Upper lobe of right lung (tissue), 1 donor: ENCODE measurements around the gene FAM53B. TPM values are rescaled to one million over a fixed set of nuclear protein-coding genes. Genes with fewer than 3 reads are reported as not detected.

Experiments
- ATAC-seq: fragments of 200-7000 bp; cut with Tn5 transposase; one replicate; pipeline ENCODE4 v1.9.1; 2020; ENCODE audit warnings: mild to moderate bottlenecking, moderate library complexity
- DNase-seq: peaks from one replicate; pipeline ENCODE4 v3.0.0-alpha.2; 2020
- H3K27ac ChIP-seq: fragments of 200-600 bp; one replicate; pipeline ENCODE4 v1.8.0; 2022
- H3K27me3 ChIP-seq: fragments of 200-600 bp; one replicate; pipeline ENCODE4 v1.8.0; 2022; ENCODE audit warnings: mild to moderate bottlenecking
- H3K36me3 ChIP-seq: fragments of 200-600 bp; one replicate; pipeline ENCODE4 v1.8.0; 2022
- H3K4me1 ChIP-seq: fragments of 200-600 bp; one replicate; pipeline ENCODE4 v1.8.0; 2022
- H3K4me3 ChIP-seq: fragments of 200-600 bp; one replicate; pipeline ENCODE4 v1.8.0; 2022; ENCODE audit warnings: mild to moderate bottlenecking
- H3K9me3 ChIP-seq: fragments of 200-600 bp; one replicate; pipeline ENCODE4 v1.8.0; 2022
- intact Hi-C: fragments of 100-400 bp; cut with DNase I; formaldehyde crosslinking; loops from one replicate; pipeline ENCODE4 v1.11.0; 2022
- total RNA-seq: library from RNA; stranded (reverse); fragmentation: NEBNext Ultra II Directional; extraction: Animal tissue kit (Norgen Biotek cat#: 25700); gene quantifications from one replicate; pipeline ENCODE4 v1.2.1, GENCODE V29; 2021
- TF ChIP-seq, protein P1 (sequence below): fragments of 200-600 bp; IDR thresholded peaks from one replicate; pipeline ENCODE4 v1.8.0; 2022; ENCODE audit warnings: antibody characterized with exemption
- donor health status: DM: no; HTN: yes; CAD: no; lungs with severe emphysema.

FAM53B gene
- total RNA-seq, 1 donor from 2014 or later: 31.4 TPM

DNA sequence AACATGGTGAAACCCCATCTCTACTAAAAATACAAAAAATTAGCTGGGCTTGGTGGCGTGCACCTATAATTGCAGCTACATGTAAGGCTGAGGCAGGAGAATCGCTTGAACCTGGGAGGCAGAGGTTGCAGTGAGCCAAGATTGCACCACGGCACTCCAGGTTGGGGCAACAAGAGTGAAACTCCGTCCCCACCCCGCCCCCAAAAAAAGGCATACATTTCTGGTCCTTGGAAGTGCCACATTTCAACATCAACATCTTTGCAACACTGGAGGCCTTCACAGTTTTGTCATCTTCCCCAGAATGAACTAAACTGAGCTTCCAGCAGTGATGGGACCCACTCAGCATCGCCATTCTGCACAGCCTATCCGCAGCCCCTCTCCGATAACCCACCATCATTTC, 36.6 kb downstream of the FAM53B start:
- intact Hi-C loops: no loop called here
- DNase-seq (no peak), ATAC-seq (no peak)
- peaks cover 75% of the 10 kb centered on the region for H3K4me1 ChIP-seq
- H3K27ac ChIP-seq: peak overlapping the region; percentile 67
- TF ChIP-seq, protein P1, sequence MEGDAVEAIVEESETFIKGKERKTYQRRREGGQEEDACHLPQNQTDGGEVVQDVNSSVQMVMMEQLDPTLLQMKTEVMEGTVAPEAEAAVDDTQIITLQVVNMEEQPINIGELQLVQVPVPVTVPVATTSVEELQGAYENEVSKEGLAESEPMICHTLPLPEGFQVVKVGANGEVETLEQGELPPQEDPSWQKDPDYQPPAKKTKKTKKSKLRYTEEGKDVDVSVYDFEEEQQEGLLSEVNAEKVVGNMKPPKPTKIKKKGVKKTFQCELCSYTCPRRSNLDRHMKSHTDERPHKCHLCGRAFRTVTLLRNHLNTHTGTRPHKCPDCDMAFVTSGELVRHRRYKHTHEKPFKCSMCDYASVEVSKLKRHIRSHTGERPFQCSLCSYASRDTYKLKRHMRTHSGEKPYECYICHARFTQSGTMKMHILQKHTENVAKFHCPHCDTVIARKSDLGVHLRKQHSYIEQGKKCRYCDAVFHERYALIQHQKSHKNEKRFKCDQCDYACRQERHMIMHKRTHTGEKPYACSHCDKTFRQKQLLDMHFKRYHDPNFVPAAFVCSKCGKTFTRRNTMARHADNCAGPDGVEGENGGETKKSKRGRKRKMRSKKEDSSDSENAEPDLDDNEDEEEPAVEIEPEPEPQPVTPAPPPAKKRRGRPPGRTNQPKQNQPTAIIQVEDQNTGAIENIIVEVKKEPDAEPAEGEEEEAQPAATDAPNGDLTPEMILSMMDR: no peak
- H3K27me3 ChIP-seq: no peaks in the 10 kb centered on the region
- H3K36me3 ChIP-seq: no peaks in the 10 kb centered on the region
- no peaks in the 10 kb centered on the region for H3K9me3 ChIP-seq
- no peak overlapping the region for H3K4me3 ChIP-seq

GRCh38 chr10:124707144-124707467, 37.1 kb downstream of the FAM53B start:
- Histone ChIP-seq H3K4me3 (no peak overlapping the region), H3K9me3 (no peaks in the 10 kb centered on the region), H3K27ac (peak overlapping the region; percentile 67), H3K27me3 (no peaks in the 10 kb centered on the region), H3K4me1 (peaks cover 80% of the 10 kb centered on the region), H3K36me3 (no peaks in the 10 kb centered on the region)
- TF ChIP-seq, protein P1: no peak
- no peak for ATAC-seq
- intact Hi-C loops: no loop called here
- DNase-seq: no peak

GRCh38 chr10:124706462-124707143, 37.6 kb downstream of the FAM53B start:
- no peak for DNase-seq
- Histone ChIP-seq H3K4me1 (peaks cover 85% of the 10 kb centered on the region), H3K4me3 (no peak overlapping the region), H3K9me3 (no peaks in the 10 kb centered on the region), H3K36me3 (no peaks in the 10 kb centered on the region), H3K27me3 (no peaks in the 10 kb centered on the region), H3K27ac (peak overlapping the region; percentile 55)
- intact Hi-C loops: no loop called here
- no peak for ATAC-seq
- TF ChIP-seq, protein P1: no peak

- Histone ChIP-seq H3K9me3 (no peaks in the 10 kb centered on the region), H3K36me3 (no peaks in the 10 kb centered on the region), H3K27ac (peak overlapping the region; percentile 55), H3K27me3 (no peaks in the 10 kb centered on the region), H3K4me3 (no peak overlapping the region), H3K4me1 (peaks cover 91% of the 10 kb centered on the region)
- ATAC-seq (no peak), DNase-seq (no peak)
- TF ChIP-seq, protein P1: no peak
- intact Hi-C loops: no loop called here
Observed at GRCh38 chr10:124705817-124706461, 38.2 kb downstream of the FAM53B start.

DNA sequence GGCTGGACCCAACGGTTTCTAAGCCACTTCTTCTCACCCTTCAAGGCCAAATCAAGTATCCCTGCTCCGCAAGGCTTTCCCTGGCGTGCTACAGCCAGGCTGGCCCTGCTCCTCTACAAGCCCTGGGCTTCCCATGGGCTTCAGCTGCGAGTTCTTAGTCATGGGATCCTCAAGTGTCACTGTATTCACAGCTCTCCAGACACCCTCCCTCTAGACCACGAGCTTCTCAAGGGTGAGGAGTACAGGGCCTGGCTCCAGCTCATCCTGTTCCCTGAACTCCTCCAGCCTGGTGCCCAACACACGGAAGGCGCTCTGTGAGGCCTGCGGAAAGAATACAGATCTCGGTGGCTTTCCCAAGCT, 38.8 kb downstream of the FAM53B start:
- H3K4me1 ChIP-seq: peaks cover 95% of the 10 kb centered on the region
- no peaks in the 10 kb centered on the region for H3K36me3 ChIP-seq
- TF ChIP-seq, protein P1: no peak
- no peak for ATAC-seq
- no peaks in the 10 kb centered on the region for H3K9me3 ChIP-seq
- intact Hi-C loops: no loop called here
- no peak overlapping the region for H3K4me3 ChIP-seq
- DNase-seq: no peak
- peak overlapping the region; percentile 24 for H3K27ac ChIP-seq
- H3K27me3 ChIP-seq: no peaks in the 10 kb centered on the region
